Hepatocyte (in vitro differentiated cells): ENCODE measurements around the gene CHMP1A. TPM values are rescaled to one million over a fixed set of nuclear protein-coding genes. Genes with fewer than 3 reads are reported as not detected.

Source experiments
- DNase-seq: peaks from one replicate; pipeline ENCODE4 v3.0.0-alpha.2; 2016; ENCODE audit warnings: low spot score
- H2AFZ ChIP-seq: fragments of 200-600 bp; sonication (generic); 2 replicates; pipeline ENCODE4 v1.6.0; 2016; ENCODE audit warnings: antibody characterized with exemption, mild to moderate bottlenecking
- H3K27ac ChIP-seq: fragments of 200-600 bp; sonication (generic); 2 replicates; pipeline ENCODE4 v1.5.1; 2016; ENCODE audit warnings: mild to moderate bottlenecking
- H3K27me3 ChIP-seq: fragments of 200-600 bp; sonication (generic); 2 replicates; pipeline ENCODE4 v1.6.1; 2016
- H3K36me3 ChIP-seq: fragments of 200-600 bp; sonication (generic); replicated peaks from 2 replicates; pipeline ENCODE4 v1.5.1; 2016; ENCODE audit warnings: low read depth; ENCODE audit not compliant: insufficient read depth
- H3K4me1 ChIP-seq: fragments of 200-600 bp; sonication (generic); 2 replicates; pipeline ENCODE4 v1.5.1; 2016; ENCODE audit warnings: mild to moderate bottlenecking, moderate library complexity; ENCODE audit not compliant: insufficient read depth
- H3K4me2 ChIP-seq: fragments of 200-600 bp; sonication (generic); 2 replicates; pipeline ENCODE4 v1.6.0; 2016
- H3K4me3 ChIP-seq: fragments of 200-600 bp; sonication (generic); 2 replicates; pipeline ENCODE4 v1.5.1; 2016; ENCODE audit warnings: mild to moderate bottlenecking
- H3K79me2 ChIP-seq: fragments of 200-600 bp; sonication (generic); 2 replicates; pipeline ENCODE4 v1.6.0; 2017; ENCODE audit warnings: mild to moderate bottlenecking
- H3K9me2 ChIP-seq: fragments of 200-600 bp; sonication (generic); replicated peaks from 2 replicates; pipeline ENCODE4 v1.6.0; 2017; ENCODE audit warnings: mild to moderate bottlenecking; ENCODE audit not compliant: insufficient read depth
- H3K9me3 ChIP-seq: fragments of 200-600 bp; sonication (generic); 2 replicates; pipeline ENCODE4 v1.5.1; 2016; ENCODE audit warnings: low read depth, mild to moderate bottlenecking
- H4K20me1 ChIP-seq: fragments of 200-600 bp; sonication (generic); 2 replicates; pipeline ENCODE4 v1.6.0; 2016; ENCODE audit warnings: mild to moderate bottlenecking; ENCODE audit not compliant: insufficient read depth, poor library complexity, severe bottlenecking
- EZH2 ChIP-seq: fragments of 200-600 bp; sonication (generic); IDR thresholded peaks from 2 replicates; pipeline ENCODE4 v1.6.1; 2016; ENCODE audit warnings: antibody characterized with exemption, mild to moderate bottlenecking, borderline replicate concordance
- EZH2phosphoT487 ChIP-seq: fragments of 200-600 bp; sonication (generic); IDR thresholded peaks from one replicate; pipeline ENCODE4 v1.6.1; 2018; ENCODE audit warnings: antibody characterized with exemption, mild to moderate bottlenecking, low read depth, moderate library complexity; ENCODE audit not compliant: unreplicated experiment, severe bottlenecking
- WGBS: methylation state at CpG from one replicate; pipeline ENCODE4 v1.1.6; 2016; ENCODE audit warnings: low lambda C conversion rate; ENCODE audit errors: missing lambda C conversion rate; 5-methylcytosine and 5-hydroxymethylcytosine counted together
- polyA plus RNA-seq: library from polyadenylated mRNA; unstranded; fragments of >200 nt; fragmentation: Nextera tagmentation; extraction: Ambion mirVana; gene quantifications from 2 replicates; pipeline ENCODE4 v1.2.1, GENCODE V29; 2016
- total RNA-seq: library from RNA; depleted of rRNA; stranded (reverse); fragments of >200 nt; gene quantifications from 2 replicates; pipeline ENCODE4 v1.2.3, GENCODE V29; 2014
- TF ChIP-seq, protein P1 (sequence below): fragments of 200-600 bp; sonication (generic); IDR thresholded peaks from 2 replicates; pipeline ENCODE4 v1.5.1; 2016; ENCODE audit warnings: antibody characterized with exemption, mild to moderate bottlenecking; ENCODE audit not compliant: poor library complexity

Gene CHMP1A
- total and polyA plus RNA-seq, 2 experiments from 2014 or later = 73.2 to 104 TPM

DNA sequence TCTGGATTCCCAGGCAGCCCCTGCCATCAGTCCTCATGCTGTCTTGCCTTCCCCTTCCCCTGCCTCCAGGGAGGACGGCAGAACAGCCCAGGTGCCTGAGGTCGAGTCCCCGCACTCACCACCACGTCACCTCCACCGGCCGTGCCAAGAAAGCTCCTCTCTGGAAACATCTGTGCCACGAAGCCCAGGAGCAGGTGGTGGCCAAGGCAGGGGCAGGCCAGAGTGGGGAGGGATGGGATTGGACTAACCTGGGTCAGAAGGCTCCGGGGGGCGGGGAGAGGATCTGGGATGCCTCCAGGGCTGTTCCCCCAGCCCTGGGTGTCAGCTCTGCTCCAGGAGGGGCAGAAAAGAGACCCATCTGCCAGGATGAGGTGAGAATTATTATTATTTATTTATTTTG lies 51.5 kb downstream of the CHMP1A start:
- Histone ChIP-seq H3K27ac (no peak overlapping the region), H3K4me1 (peaks cover 23% of the 10 kb centered on the region), H4K20me1 (no peaks in the 10 kb centered on the region), H3K9me3 (no peaks in the 10 kb centered on the region), H3K36me3 (no peaks in the 10 kb centered on the region), H3K79me2 (no peaks in the 10 kb centered on the region), H3K9me2 (no peaks in the 10 kb centered on the region), H2AFZ (no peak overlapping the region), H3K4me2 (no peak overlapping the region), H3K4me3 (no peak overlapping the region), H3K27me3 (no peaks in the 10 kb centered on the region)
- no peak for DNase-seq
- no peak for TF ChIP-seq EZH2phosphoT487
- no peak for TF ChIP-seq EZH2
- TF ChIP-seq, protein P1, sequence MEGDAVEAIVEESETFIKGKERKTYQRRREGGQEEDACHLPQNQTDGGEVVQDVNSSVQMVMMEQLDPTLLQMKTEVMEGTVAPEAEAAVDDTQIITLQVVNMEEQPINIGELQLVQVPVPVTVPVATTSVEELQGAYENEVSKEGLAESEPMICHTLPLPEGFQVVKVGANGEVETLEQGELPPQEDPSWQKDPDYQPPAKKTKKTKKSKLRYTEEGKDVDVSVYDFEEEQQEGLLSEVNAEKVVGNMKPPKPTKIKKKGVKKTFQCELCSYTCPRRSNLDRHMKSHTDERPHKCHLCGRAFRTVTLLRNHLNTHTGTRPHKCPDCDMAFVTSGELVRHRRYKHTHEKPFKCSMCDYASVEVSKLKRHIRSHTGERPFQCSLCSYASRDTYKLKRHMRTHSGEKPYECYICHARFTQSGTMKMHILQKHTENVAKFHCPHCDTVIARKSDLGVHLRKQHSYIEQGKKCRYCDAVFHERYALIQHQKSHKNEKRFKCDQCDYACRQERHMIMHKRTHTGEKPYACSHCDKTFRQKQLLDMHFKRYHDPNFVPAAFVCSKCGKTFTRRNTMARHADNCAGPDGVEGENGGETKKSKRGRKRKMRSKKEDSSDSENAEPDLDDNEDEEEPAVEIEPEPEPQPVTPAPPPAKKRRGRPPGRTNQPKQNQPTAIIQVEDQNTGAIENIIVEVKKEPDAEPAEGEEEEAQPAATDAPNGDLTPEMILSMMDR = no peak
- WGBS = 92% methylated on average over 8 of the region's 9 CpGs

DNA sequence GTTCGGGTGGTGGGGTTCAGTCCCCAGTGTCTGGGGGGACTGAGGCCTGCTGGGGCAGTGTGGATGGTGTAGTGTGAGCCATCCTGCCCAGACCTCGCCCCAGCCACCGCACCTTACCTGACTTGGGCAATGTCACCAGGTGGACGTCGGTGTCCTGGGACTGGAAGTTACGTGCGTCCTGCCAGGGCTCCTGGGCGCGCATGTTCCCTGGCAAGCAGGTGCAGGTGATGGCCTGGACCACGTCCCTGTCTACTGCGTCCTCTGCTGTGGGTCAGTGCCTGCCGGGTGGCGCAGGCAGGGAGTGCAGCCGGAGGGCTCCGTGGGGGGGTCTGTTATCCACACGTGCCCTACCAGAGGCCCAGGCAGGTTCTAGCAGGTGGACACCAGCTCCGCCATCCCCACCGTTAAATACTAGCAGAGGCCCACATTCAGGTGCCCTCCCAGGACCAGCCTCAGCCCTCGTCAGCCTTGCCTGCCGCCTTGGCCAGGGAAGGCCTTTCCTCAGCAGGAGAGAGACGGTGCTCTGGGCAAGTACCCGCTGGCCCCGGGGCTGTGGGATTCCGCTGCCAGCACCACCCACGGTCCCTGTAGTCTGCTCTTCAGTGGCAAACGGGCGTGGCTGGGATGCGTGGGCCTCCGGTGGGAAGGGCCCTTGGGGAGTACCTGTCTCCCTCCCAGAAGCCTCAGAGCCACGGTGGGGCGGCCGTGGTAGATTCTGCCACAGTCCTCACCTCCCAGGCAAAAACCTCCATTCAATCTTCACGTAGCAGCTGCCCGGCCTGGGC lies 52.1 kb downstream of the CHMP1A start:
- Histone ChIP-seq H3K4me3 (no peak overlapping the region), H3K9me3 (no peaks in the 10 kb centered on the region), H3K27ac (no peak overlapping the region), H4K20me1 (no peaks in the 10 kb centered on the region), H2AFZ (no peak overlapping the region), H3K4me1 (peaks cover 23% of the 10 kb centered on the region), H3K4me2 (no peak overlapping the region), H3K79me2 (no peaks in the 10 kb centered on the region), H3K9me2 (no peaks in the 10 kb centered on the region), H3K36me3 (no peaks in the 10 kb centered on the region), H3K27me3 (no peaks in the 10 kb centered on the region)
- WGBS = 94% methylated on average over 26 of the region's 34 CpGs
- no peak for DNase-seq
- TF ChIP-seq EZH2phosphoT487 = no peak
- TF ChIP-seq, protein P1 = no peak

GRCh38 chr16:89604764-89605163 lies 52.7 kb downstream of the CHMP1A start:
- Histone ChIP-seq H3K36me3 (no peaks in the 10 kb centered on the region), H3K79me2 (no peaks in the 10 kb centered on the region), H3K9me3 (no peaks in the 10 kb centered on the region), H4K20me1 (no peaks in the 10 kb centered on the region), H3K4me1 (peaks cover 23% of the 10 kb centered on the region), H3K27ac (no peak overlapping the region), H3K4me2 (no peak overlapping the region), H3K9me2 (no peaks in the 10 kb centered on the region), H3K4me3 (no peak overlapping the region), H3K27me3 (no peaks in the 10 kb centered on the region), H2AFZ (no peak overlapping the region)
- no peak for DNase-seq
- 79% methylated on average over 15 of the region's 16 CpGs for WGBS
- TF ChIP-seq, protein P1 = no peak
- TF ChIP-seq EZH2phosphoT487 (no peak), EZH2 (no peak)
